Measurements from ENCODE around the gene INPP4B.

Gene INPP4B

GRCh38 chr4:142095886-142096605, 750.1 kb downstream of the INPP4B start:
- no peak overlapping the region for H3K4me3 ChIP-seq (replicated peaks in 1 of 2; ENCODE audit: low read depth in 2 of 2, low read length in 2 of 2)
- no peak for TF ChIP-seq CTCF (IDR thresholded peaks at IDR 0.05; ENCODE audit: low read depth, low read length)
- DNase-seq (ENCODE audit: low read depth in 2 of 2), result peak; percentile 93 to 97

GRCh38 chr4:142092941-142093340, 753.2 kb downstream of the INPP4B start:
- no peak overlapping the region for H3K4me3 ChIP-seq (replicated peaks in 1 of 2; ENCODE audit: low read depth in 2 of 2, low read length in 2 of 2)
- DNase-seq (ENCODE audit: low read depth in 2 of 2), result no peak
- no peak for TF ChIP-seq CTCF (IDR thresholded peaks at IDR 0.05; ENCODE audit: low read depth, low read length)

GRCh38 chr4:142091691-142092182, 754.4 kb downstream of the INPP4B start:
- TF ChIP-seq CTCF (IDR thresholded peaks at IDR 0.05; ENCODE audit: low read depth, low read length), result no peak
- DNase-seq (ENCODE audit: low read depth in 2 of 2), result peak; percentile 99 to 100
- H3K4me3 ChIP-seq (replicated peaks in 1 of 2; ENCODE audit: low read depth in 2 of 2, low read length in 2 of 2), result no peak overlapping the region

GRCh38 chr4:142091085-142091513, 755.0 kb downstream of the INPP4B start:
- TF ChIP-seq CTCF (IDR thresholded peaks at IDR 0.05; ENCODE audit: low read depth, low read length), result no peak
- peak overlapping the region in 1 of 2 donors; percentile 2 for H3K4me3 ChIP-seq (replicated peaks in 1 of 2; ENCODE audit: low read depth in 2 of 2, low read length in 2 of 2)
- DNase-seq (ENCODE audit: low read depth in 2 of 2), result peak; percentile 99 to 100

- no peak for TF ChIP-seq CTCF (IDR thresholded peaks at IDR 0.05; ENCODE audit: low read depth, low read length)
- H3K4me3 ChIP-seq (replicated peaks in 1 of 2; ENCODE audit: low read depth in 2 of 2, low read length in 2 of 2), result no peak overlapping the region
- peak; percentile 48 to 67 for DNase-seq (ENCODE audit: low read depth in 2 of 2)
Observed at GRCh38 chr4:142088906-142089305, 757.2 kb downstream of the INPP4B start.

GRCh38 chr4:142085513-142086292, 760.4 kb downstream of the INPP4B start:
- no peak overlapping the region for H3K4me3 ChIP-seq (replicated peaks in 1 of 2; ENCODE audit: low read depth in 2 of 2, low read length in 2 of 2)
- DNase-seq (ENCODE audit: low read depth in 2 of 2), result peak in 1 of 2 donors; percentile 45
- no peak for TF ChIP-seq CTCF (IDR thresholded peaks at IDR 0.05; ENCODE audit: low read depth, low read length)
